Neural cell (in vitro differentiated cells): ENCODE measurements around the gene ENTPD2. TPM values are rescaled to one million over a fixed set of nuclear protein-coding genes. Genes with fewer than 3 reads are reported as not detected.

Experiments used
- H2AFZ ChIP-seq: fragments of 200-600, 300-800 bp; sonication (generic), shearing (Covaris generic); 2 replicates; pipeline ENCODE4 v1.6.0; 2014; ENCODE audit warnings: low read depth, mild to moderate bottlenecking, antibody characterized with exemption, low read length, moderate library complexity
- H3F3A ChIP-seq: fragments of 200-600 bp; shearing (Covaris generic); 2 replicates; pipeline ENCODE4 v1.6.1; 2016; ENCODE audit warnings: mild to moderate bottlenecking, moderate library complexity, mixed read lengths, antibody characterized with exemption, low read length; ENCODE audit not compliant: insufficient read depth, poor library complexity, severe bottlenecking
- H3K27ac ChIP-seq: fragments of 200-600, 300-800 bp; sonication (generic), shearing (Covaris generic); 2 replicates; pipeline ENCODE4 v1.5.1; 2014; ENCODE audit warnings: mild to moderate bottlenecking, low read length, moderate library complexity
- H3K27me3 ChIP-seq: fragments of 300-800, 200-600 bp; sonication (generic), shearing (Covaris generic); 2 replicates; pipeline ENCODE4 v1.6.0; 2014; ENCODE audit warnings: mild to moderate bottlenecking, low read depth, low read length, moderate library complexity; ENCODE audit not compliant: insufficient read depth
- H3K36me3 ChIP-seq: fragments of 300-800, 200-600 bp; sonication (generic), shearing (Covaris generic); 2 replicates; pipeline ENCODE4 v1.5.1; 2014; ENCODE audit warnings: mild to moderate bottlenecking, antibody characterized with exemption, low read length, moderate library complexity; ENCODE audit not compliant: insufficient read depth
- H3K4me2 ChIP-seq: fragments of 300-800, 200-600 bp; sonication (generic), shearing (Covaris generic); 2 replicates; pipeline ENCODE4 v1.6.0; 2014; ENCODE audit warnings: mild to moderate bottlenecking, low read length
- H3K4me3 ChIP-seq: fragments of 300-800, 200-600 bp; sonication (generic), shearing (Covaris generic); 2 replicates; pipeline ENCODE4 v1.5.1; 2014; ENCODE audit warnings: mild to moderate bottlenecking, low read length, moderate library complexity
- H3K79me2 ChIP-seq: fragments of 200-600 bp; shearing (Covaris generic); replicated peaks from 2 replicates; pipeline ENCODE4 v1.6.0; 2014; ENCODE audit warnings: mild to moderate bottlenecking, low read length, moderate library complexity; ENCODE audit not compliant: insufficient read depth
- H3K9ac ChIP-seq: fragments of 300-800, 200-600 bp; sonication (generic), shearing (Covaris generic); 2 replicates; pipeline ENCODE4 v1.6.1; 2016; ENCODE audit warnings: mild to moderate bottlenecking, low read length, mixed read lengths
- H3K9me2 ChIP-seq: fragments of 200-600 bp; shearing (Covaris generic); 2 replicates; pipeline ENCODE4 v1.6.1; 2016; ENCODE audit warnings: mild to moderate bottlenecking, low read length, mixed read lengths; ENCODE audit not compliant: insufficient read depth
- H3K9me3 ChIP-seq: fragments of 200-600, 300-800 bp; sonication (generic), shearing (Covaris generic); 2 replicates; pipeline ENCODE4 v1.6.1; 2016; ENCODE audit warnings: mild to moderate bottlenecking, mixed run types, low read length, moderate library complexity, mixed read lengths
- H4K20me1 ChIP-seq: fragments of 200-600 bp; shearing (Covaris generic); 2 replicates; pipeline ENCODE4 v1.6.1; 2016; ENCODE audit warnings: mild to moderate bottlenecking, mixed run types; ENCODE audit not compliant: insufficient read depth
- EP300 ChIP-seq: fragments of 450-650 bp; conservative IDR thresholded peaks from 2 replicates; pipeline ENCODE4 v1.6.1; 2014; ENCODE audit warnings: antibody characterized with exemption, mild to moderate bottlenecking, moderate library complexity; ENCODE audit not compliant: poor library complexity, severe bottlenecking
- EZH2 ChIP-seq: fragments of 200-600, 300-800 bp; shearing (Covaris generic), sonication (generic); IDR thresholded peaks from 2 replicates; pipeline ENCODE4 v1.6.1; 2014; ENCODE audit warnings: antibody characterized with exemption, low read length, borderline replicate concordance, mild to moderate bottlenecking; ENCODE audit not compliant: insufficient read depth, poor library complexity, severe bottlenecking
- MXI1 ChIP-seq: fragments of 450-650 bp; conservative IDR thresholded peaks from 2 replicates; pipeline ENCODE4 v1.6.1; 2014; ENCODE audit warnings: antibody characterized with exemption, mild to moderate bottlenecking; ENCODE audit not compliant: poor library complexity, severe bottlenecking
- POLR2AphosphoS5 ChIP-seq: IDR thresholded peaks from 2 replicates; pipeline ENCODE4 v1.6.1; 2012
- RAD21 ChIP-seq: fragments of 450-650 bp; conservative IDR thresholded peaks from 2 replicates; pipeline ENCODE4 v1.6.1; 2014; ENCODE audit warnings: antibody characterized with exemption, mild to moderate bottlenecking, moderate library complexity
- REST ChIP-seq: IDR thresholded peaks from 2 replicates; pipeline ENCODE4 v1.6.1; 2012; ENCODE audit warnings: borderline replicate concordance
- SMC3 ChIP-seq: fragments of 450-650 bp; conservative IDR thresholded peaks from 2 replicates; pipeline ENCODE4 v1.6.1; 2014; ENCODE audit warnings: antibody characterized with exemption, mild to moderate bottlenecking, moderate library complexity; ENCODE audit not compliant: poor library complexity
- TAF1 ChIP-seq: IDR thresholded peaks from 2 replicates; pipeline ENCODE4 v1.6.1; 2012; ENCODE audit warnings: low read depth
- polyA plus RNA-seq: library from polyadenylated mRNA; depleted of rRNA; stranded (reverse); fragments of >200 nt; gene quantifications from 2 replicates; pipeline ENCODE4 v1.2.3, GENCODE V29; 2014
- TF ChIP-seq, protein P1 (sequence below): fragments of 450-650 bp; IDR thresholded peaks from 2 replicates; pipeline ENCODE4 v1.5.1; 2014; ENCODE audit warnings: antibody characterized with exemption, mild to moderate bottlenecking, moderate library complexity; ENCODE audit not compliant: poor library complexity, severe bottlenecking

ENTPD2 gene
- polyA plus RNA-seq, 1 donor from 2014 or later, result not detected

DNA sequence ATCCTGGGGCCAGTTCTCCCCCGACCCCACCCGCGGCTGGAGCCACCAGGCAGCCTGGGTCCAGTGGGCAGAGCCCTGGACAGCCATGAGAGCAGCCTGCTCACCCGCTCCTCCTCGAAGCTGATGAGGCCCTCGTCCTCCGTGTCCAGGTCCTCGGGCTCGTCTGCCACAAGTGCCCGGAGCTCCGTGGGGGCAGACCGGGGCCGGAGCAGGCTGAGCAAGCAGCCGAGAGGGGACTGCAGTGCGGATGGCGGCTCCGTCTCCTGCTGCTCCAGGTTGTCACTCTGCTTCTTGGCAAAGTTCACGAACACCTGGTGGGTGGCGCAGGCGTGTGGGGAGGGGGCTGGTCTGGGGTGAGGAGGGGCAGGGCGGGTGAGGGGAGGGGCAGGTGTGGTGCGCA, 45.5 kb downstream of the ENTPD2 start:
- no peak overlapping the region for H2AFZ ChIP-seq
- H3K9me2 ChIP-seq, result no peaks in the 10 kb centered on the region
- no peaks in the 10 kb centered on the region for H3K36me3 ChIP-seq
- no peak overlapping the region for H3K4me3 ChIP-seq
- H3K27ac ChIP-seq, result no peak overlapping the region
- no peaks in the 10 kb centered on the region for H3K9me3 ChIP-seq
- H3F3A ChIP-seq, result no peaks in the 10 kb centered on the region
- H4K20me1 ChIP-seq, result no peaks in the 10 kb centered on the region
- H3K27me3 ChIP-seq, result no peaks in the 10 kb centered on the region
- TF ChIP-seq EZH2 (no peak), RAD21 (no peak), EP300 (no peak), POLR2AphosphoS5 (no peak)
- H3K79me2 ChIP-seq, result no peaks in the 10 kb centered on the region
- H3K9ac ChIP-seq, result no peak overlapping the region
- H3K4me2 ChIP-seq, result no peak overlapping the region

DNA sequence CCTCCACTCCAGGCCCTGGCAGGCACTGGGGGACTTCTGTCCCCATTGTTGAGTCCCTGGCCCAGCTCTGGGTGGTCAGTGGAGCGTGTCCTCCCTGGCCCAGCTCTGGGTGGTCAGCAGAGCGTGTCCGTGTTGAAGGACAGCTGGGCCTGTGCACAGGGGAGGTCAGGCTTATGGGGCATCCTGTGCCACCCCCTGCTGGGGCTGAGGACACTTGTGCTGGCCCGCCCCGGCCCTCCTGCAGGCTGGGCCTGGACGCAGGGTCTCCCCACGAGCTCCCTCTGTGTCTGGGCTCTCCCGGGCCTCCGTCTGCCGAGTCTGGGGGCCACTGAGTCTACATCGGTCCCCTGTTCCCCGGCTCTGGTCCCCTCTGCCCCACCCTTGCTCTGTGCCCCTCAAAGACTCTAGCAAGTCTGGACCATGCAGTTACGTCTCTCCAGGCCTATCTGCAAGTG, 46.0 kb downstream of the ENTPD2 start:
- Histone ChIP-seq H3K36me3 (no peaks in the 10 kb centered on the region), H3F3A (no peaks in the 10 kb centered on the region), H3K9ac (no peak overlapping the region), H2AFZ (no peak overlapping the region), H3K27me3 (no peaks in the 10 kb centered on the region), H3K4me2 (no peak overlapping the region), H3K79me2 (no peaks in the 10 kb centered on the region), H3K27ac (no peak overlapping the region), H3K4me3 (no peak overlapping the region), H3K9me2 (no peaks in the 10 kb centered on the region), H3K9me3 (no peaks in the 10 kb centered on the region), H4K20me1 (no peaks in the 10 kb centered on the region)
- TF ChIP-seq POLR2AphosphoS5 (no peak), MXI1 (no peak), EP300 (no peak), SMC3 (no peak), REST (no peak), EZH2 (no peak), TAF1 (no peak), RAD21 (no peak)
- TF ChIP-seq, protein P1, sequence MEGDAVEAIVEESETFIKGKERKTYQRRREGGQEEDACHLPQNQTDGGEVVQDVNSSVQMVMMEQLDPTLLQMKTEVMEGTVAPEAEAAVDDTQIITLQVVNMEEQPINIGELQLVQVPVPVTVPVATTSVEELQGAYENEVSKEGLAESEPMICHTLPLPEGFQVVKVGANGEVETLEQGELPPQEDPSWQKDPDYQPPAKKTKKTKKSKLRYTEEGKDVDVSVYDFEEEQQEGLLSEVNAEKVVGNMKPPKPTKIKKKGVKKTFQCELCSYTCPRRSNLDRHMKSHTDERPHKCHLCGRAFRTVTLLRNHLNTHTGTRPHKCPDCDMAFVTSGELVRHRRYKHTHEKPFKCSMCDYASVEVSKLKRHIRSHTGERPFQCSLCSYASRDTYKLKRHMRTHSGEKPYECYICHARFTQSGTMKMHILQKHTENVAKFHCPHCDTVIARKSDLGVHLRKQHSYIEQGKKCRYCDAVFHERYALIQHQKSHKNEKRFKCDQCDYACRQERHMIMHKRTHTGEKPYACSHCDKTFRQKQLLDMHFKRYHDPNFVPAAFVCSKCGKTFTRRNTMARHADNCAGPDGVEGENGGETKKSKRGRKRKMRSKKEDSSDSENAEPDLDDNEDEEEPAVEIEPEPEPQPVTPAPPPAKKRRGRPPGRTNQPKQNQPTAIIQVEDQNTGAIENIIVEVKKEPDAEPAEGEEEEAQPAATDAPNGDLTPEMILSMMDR, result no peak
